ENCODE measurements around the gene RGL1.
"Not testable (repeated sequence)": the region's sequence is repeated elsewhere in the genome, so short reads cannot be mapped to it uniquely, and the experiment has no call there.

- not testable (repeated sequence) for TF ChIP-seq CTCF, EZH2, EZH2phosphoT487 (IDR thresholded peaks at IDR 0.05)
Observed at GRCh38 chr1:183762856-183763255, 42.1 kb upstream of the RGL1 start.
